IPS-NIHi7 (cell line): ENCODE results near the gene CAMK2N1.

Experiments used
- DNase-seq: peaks from one replicate; pipeline ENCODE4 v3.0.0; 2012; ENCODE audit warnings: mixed read lengths; ENCODE audit errors: extremely low spot score

Gene CAMK2N1

GRCh38 chr1:20479840-20480239, 6.2 kb downstream of the CAMK2N1 start:
- no peak for DNase-seq

- no peak for DNase-seq
Observed at GRCh38 chr1:20478057-20478635, 7.9 kb downstream of the CAMK2N1 start.

- no peak for DNase-seq
Observed at GRCh38 chr1:20477348-20478056, 8.5 kb downstream of the CAMK2N1 start.

- peak; percentile 71 for DNase-seq
Observed at GRCh38 chr1:20476265-20477038, 9.6 kb downstream of the CAMK2N1 start.

- no peak for DNase-seq
Observed at GRCh38 chr1:20474996-20475395, 11.0 kb downstream of the CAMK2N1 start.

GRCh38 chr1:20474333-20474975, 11.6 kb downstream of the CAMK2N1 start:
- no peak for DNase-seq

GRCh38 chr1:20473894-20474293, 12.1 kb downstream of the CAMK2N1 start:
- no peak for DNase-seq

- peak; percentile 95 for DNase-seq
Observed at GRCh38 chr1:20472860-20473711, 12.9 kb downstream of the CAMK2N1 start.

- no peak for DNase-seq
Observed at GRCh38 chr1:20472121-20472520, 13.9 kb downstream of the CAMK2N1 start.

GRCh38 chr1:20470194-20470593, 15.8 kb downstream of the CAMK2N1 start:
- no peak for DNase-seq

- DNase-seq: no peak
Observed at GRCh38 chr1:20469406-20470076, 16.5 kb downstream of the CAMK2N1 start.

- DNase-seq: no peak
Observed at GRCh38 chr1:20466273-20466672, 19.7 kb downstream of the CAMK2N1 start.

- DNase-seq: no peak
Observed at GRCh38 chr1:20465187-20465586, 20.8 kb downstream of the CAMK2N1 start.

- DNase-seq: no peak
Observed at GRCh38 chr1:20463502-20463901, 22.5 kb downstream of the CAMK2N1 start.

GRCh38 chr1:20462397-20462796, 23.6 kb downstream of the CAMK2N1 start:
- DNase-seq: no peak

GRCh38 chr1:20458717-20459116, 27.3 kb downstream of the CAMK2N1 start:
- no peak for DNase-seq

GRCh38 chr1:20454004-20454403, 32.0 kb downstream of the CAMK2N1 start:
- DNase-seq: no peak

GRCh38 chr1:20449735-20450311, 36.2 kb downstream of the CAMK2N1 start:
- DNase-seq: no peak

GRCh38 chr1:20448671-20449071, 37.3 kb downstream of the CAMK2N1 start:
- DNase-seq: no peak

GRCh38 chr1:20447794-20448193, 38.2 kb downstream of the CAMK2N1 start:
- no peak for DNase-seq
